Activated naive CD4-positive, alpha-beta T cell treated with anti-CD3 and anti-CD28 coated beads, Interleukin-2, amount 50 U/mL, for 72 hours (primary cell): ENCODE data around the gene LCN9. TPM values are rescaled to one million over a fixed set of nuclear protein-coding genes. Genes with fewer than 3 reads are reported as not detected.

Experiments used
- ATAC-seq, 2 donors: fragments of 150-1000 bp; cut with Tn5 transposase; 2 replicates each; pipeline ENCODE4 v1.10.0; 2021; ENCODE audit warnings: mild to moderate bottlenecking in 2 of 2, moderate library complexity in 2 of 2
- DNase-seq, 2 donors: peaks; one replicate each; pipeline ENCODE4 v3.0.0; 2021 to 2022; ENCODE audit warnings: low spot score in 2 of 2
- H3K27ac Mint-ChIP-seq, 2 donors: one replicate each; pipeline ENCODE4 v1.8.0; 2022; ENCODE audit warnings: mild to moderate bottlenecking in 2 of 2, mixed read lengths in 2 of 2
- H3K36me3 Mint-ChIP-seq, 2 donors: one replicate each; pipeline ENCODE4 v1.8.0; 2022; ENCODE audit warnings: mixed read lengths in 2 of 2
- H3K9me3 Mint-ChIP-seq, 2 donors: one replicate each; pipeline ENCODE4 v1.8.0; 2022; ENCODE audit warnings: mixed read lengths in 2 of 2
- total RNA-seq, 2 donors: library from RNA; stranded (reverse); gene quantifications; one replicate each; pipeline ENCODE4 v1.2.3, GENCODE V29; 2022

LCN9 gene
- total RNA-seq, 2 donors from 2014 or later, result not detected

- no peaks in the 10 kb centered on the region for H3K9me3 Mint-ChIP-seq
- H3K27ac Mint-ChIP-seq, result no peak overlapping the region
- DNase-seq, result no peak
- ATAC-seq, result peak; percentile 5 to 34
- H3K36me3 Mint-ChIP-seq, result no peaks in the 10 kb centered on the region
Observed at GRCh38 chr9:135701067-135701958, 38.2 kb downstream of the LCN9 start.

- Mint-ChIP-seq H3K36me3 (no peaks in the 10 kb centered on the region), H3K9me3 (no peaks in the 10 kb centered on the region), H3K27ac (no peak within 1 kb of the TSS)
- peak; percentile 61 to 86 for DNase-seq
- peak; percentile 72 to 80 for ATAC-seq
Observed at GRCh38 chr9:135701959-135702721, 39.0 kb downstream of the LCN9 start, which contains the start of gene KCNT1. Gene KCNT1 (plus strand): TSS chr9:135702185. CDS start chr9:135702259, 74 bp downstream.

- Mint-ChIP-seq H3K9me3 (no peaks in the 10 kb centered on the region), H3K27ac (no peak overlapping the region), H3K36me3 (no peaks in the 10 kb centered on the region)
- no peak for ATAC-seq
- no peak for DNase-seq
Observed at GRCh38 chr9:135703726-135704125, 40.6 kb downstream of the LCN9 start.

GRCh38 chr9:135704483-135704882, 41.4 kb downstream of the LCN9 start:
- ATAC-seq (no peak), DNase-seq (no peak)
- Mint-ChIP-seq H3K9me3 (no peaks in the 10 kb centered on the region), H3K27ac (no peak overlapping the region), H3K36me3 (no peaks in the 10 kb centered on the region)

GRCh38 chr9:135705376-135705775, 42.3 kb downstream of the LCN9 start:
- DNase-seq, result no peak
- no peak overlapping the region for H3K27ac Mint-ChIP-seq
- ATAC-seq, result no peak
- no peaks in the 10 kb centered on the region for H3K36me3 Mint-ChIP-seq
- no peaks in the 10 kb centered on the region for H3K9me3 Mint-ChIP-seq

GRCh38 chr9:135706288-135706687, 43.2 kb downstream of the LCN9 start:
- no peaks in the 10 kb centered on the region for H3K9me3 Mint-ChIP-seq
- ATAC-seq (no peak), DNase-seq (no peak)
- H3K27ac Mint-ChIP-seq, result no peak overlapping the region
- no peaks in the 10 kb centered on the region for H3K36me3 Mint-ChIP-seq

DNA sequence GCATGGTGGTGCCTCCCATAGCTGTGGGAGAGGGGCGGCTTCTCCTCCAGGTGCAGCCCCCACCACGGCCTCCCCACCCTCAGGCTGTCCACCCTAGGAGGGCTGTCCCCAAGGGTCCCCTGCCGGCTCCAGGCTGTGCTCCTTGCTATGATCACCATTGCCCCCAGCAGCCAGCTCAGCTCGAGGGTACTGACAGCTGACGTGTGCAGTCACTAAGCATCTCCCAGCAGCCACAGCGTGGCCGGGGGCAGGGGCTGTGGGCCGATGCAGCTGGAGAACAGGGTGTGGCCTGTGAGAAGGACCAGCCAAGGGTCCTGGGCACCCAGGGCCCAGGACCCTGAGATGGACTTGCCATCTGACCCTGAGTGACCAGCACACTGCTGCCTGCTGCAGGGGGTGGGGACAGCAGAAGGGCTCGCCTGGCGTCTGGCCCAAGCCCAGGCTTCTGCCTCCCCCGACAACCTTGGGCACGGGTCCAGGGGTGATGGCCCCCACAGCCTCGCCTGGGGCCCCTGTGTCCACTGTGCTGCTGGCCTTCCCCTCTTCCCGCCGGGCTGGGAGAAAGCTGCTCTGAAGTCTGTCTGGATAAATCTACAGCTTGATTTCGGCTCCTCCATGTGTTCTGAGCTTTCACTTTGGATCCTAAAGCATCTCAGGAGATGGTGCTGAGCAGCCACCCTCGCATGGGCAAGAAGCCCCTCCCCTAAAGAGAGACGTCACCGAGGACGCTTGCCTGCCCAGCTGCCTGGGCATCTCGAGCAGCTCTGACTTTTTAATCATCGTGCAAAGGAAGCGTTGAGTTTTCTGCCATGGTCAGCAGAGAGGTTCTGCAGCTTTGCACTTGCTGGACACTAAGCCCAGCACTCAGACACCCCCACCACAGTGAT, 44.4 kb downstream of the LCN9 start:
- ATAC-seq (no peak), DNase-seq (no peak)
- no peak overlapping the region for H3K27ac Mint-ChIP-seq

DNA sequence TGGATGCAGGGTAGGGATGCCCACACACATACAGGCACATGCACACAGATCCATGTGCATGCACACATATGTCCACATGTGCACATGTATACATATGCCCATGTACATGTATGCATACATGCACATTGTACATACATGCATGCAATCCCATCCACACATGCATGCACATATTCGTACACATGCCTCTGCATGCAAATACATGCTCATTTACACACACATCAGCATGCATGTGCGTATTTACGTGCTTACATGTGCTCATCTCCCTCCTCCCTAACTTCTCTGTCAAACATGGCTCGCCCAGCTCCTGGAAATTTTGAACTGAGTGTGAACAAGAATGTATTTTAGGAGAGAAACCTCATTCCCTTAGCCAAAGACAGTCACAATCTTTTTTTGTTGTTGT, 45.1 kb downstream of the LCN9 start:
- DNase-seq (no peak), ATAC-seq (no peak)
- Mint-ChIP-seq H3K27ac (no peak overlapping the region), H3K36me3 (no peaks in the 10 kb centered on the region), H3K9me3 (no peaks in the 10 kb centered on the region)

More for the DNA sequence above, 44.4 kb downstream of the LCN9 start:
- Mint-ChIP-seq H3K9me3 (no peaks in the 10 kb centered on the region), H3K36me3 (no peaks in the 10 kb centered on the region)

GRCh38 chr9:135711391-135711790, 48.3 kb downstream of the LCN9 start:
- Mint-ChIP-seq H3K9me3 (no peaks in the 10 kb centered on the region), H3K36me3 (no peaks in the 10 kb centered on the region), H3K27ac (no peak overlapping the region)
- DNase-seq, result no peak
- ATAC-seq, result no peak

DNA sequence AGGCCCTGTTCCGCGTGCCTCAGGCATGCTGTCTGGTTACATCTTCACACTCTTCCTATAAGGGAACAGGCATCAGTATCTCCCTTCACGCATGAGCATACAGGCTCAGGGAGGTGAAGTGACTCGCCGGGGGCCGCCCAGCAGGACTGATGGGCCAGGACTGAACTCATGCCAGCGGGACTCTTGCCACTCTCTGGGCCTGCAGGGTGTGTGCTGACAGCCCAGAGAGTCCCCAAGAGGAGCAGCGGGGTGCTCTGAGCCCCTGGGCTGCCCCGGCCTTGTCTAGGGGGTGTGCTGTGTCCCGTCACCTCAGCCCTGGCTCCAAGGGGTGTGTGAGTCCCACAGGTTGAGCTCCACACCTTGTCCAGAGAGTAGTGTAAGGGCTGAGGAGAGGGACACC, 48.8 kb downstream of the LCN9 start:
- Mint-ChIP-seq H3K27ac (no peak overlapping the region), H3K36me3 (no peaks in the 10 kb centered on the region), H3K9me3 (no peaks in the 10 kb centered on the region)
- ATAC-seq (no peak), DNase-seq (no peak)

- no peaks in the 10 kb centered on the region for H3K9me3 Mint-ChIP-seq
- H3K36me3 Mint-ChIP-seq, result no peaks in the 10 kb centered on the region
Observed at GRCh38 chr9:135712613-135713295, 49.6 kb downstream of the LCN9 start.

DNA sequence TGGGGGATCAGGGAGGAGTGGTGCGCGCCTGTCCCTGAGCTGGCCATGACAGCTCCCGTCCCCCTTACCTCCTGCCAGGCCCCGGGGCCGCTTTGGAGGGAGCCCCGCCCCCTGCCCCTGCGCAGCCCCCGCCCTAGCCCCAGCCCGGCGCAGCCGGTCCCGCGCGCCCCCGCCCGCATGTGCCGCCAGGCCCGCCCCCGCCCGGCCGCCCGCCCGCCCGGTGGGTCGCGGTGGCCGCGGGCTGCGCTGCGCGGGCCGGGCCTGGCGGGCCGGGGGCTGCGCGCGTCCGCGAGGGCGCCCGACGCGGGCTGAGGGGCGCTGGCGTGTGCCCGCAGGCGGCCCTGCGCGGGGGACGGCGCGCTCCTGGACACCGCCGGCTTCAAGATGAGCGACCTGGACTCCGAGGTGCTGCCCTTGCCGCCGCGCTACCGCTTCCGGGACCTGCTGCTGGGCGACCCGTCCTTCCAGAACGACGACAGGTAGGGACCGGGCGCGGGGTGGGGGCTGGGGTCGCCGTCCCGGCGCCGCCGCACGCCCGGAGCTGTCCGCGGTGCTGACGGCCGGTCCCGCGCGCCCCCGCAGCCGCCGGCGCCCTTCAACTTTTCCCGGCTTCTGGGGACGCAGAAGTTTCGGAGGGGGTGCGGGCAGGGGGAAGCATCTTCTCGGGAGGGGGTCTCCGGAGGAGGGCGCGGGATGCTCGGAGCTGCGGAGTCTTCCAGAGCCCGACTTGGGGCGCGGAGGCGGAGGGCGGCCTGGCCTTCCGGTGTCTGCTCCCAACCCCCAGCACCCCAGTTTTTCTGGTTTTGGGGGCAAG, 51.3 kb downstream of the LCN9 start:
- DNase-seq (no peak), ATAC-seq (no peak)
- H3K27ac Mint-ChIP-seq, result no peak overlapping the region
- H3K9me3 Mint-ChIP-seq, result no peaks in the 10 kb centered on the region
- no peaks in the 10 kb centered on the region for H3K36me3 Mint-ChIP-seq

More at GRCh38 chr9:135712613-135713295, 49.6 kb downstream of the LCN9 start:
- no peak for DNase-seq
- H3K27ac Mint-ChIP-seq, result no peak overlapping the region
- no peak for ATAC-seq

DNA sequence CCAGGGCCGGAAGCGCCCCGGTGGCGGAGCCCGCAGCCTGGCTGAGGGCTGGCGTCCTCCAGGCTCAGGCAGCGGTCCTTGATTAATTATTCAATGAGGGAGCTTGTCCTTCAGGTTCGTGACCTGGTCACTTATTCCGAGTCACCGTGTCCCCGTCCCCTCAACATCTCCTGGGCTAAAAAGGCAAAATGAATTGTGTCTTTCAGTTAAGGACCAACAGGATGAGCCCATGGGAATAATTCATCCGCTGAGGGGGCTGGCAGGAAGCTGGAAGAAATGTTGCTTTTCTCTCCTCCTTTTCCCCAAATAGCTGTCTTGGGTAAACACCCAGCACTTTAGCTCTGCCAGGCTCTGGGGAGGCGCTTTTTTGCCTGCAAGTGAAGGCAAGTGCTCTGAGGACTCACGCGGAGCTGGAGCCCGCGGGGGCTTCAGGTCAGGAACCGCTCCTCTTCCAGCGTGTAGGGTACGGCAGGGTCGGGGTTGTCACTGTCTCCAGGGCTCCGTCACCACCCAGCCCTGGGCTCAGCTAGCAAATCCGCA, 52.0 kb downstream of the LCN9 start:
- ATAC-seq (no peak), DNase-seq (no peak)
- Mint-ChIP-seq H3K9me3 (no peaks in the 10 kb centered on the region), H3K27ac (no peak overlapping the region), H3K36me3 (no peaks in the 10 kb centered on the region)

- DNase-seq (no peak), ATAC-seq (no peak)
- H3K36me3 Mint-ChIP-seq, result no peaks in the 10 kb centered on the region
- H3K9me3 Mint-ChIP-seq, result no peaks in the 10 kb centered on the region
- H3K27ac Mint-ChIP-seq, result no peak overlapping the region
Observed at GRCh38 chr9:135716045-135716444, 52.9 kb downstream of the LCN9 start.
